GM21360 (cell line): ENCODE measurements around the gene RRP36.
A peak's percentile ranks its signal among the peaks of the same experiment; 100 is the strongest.

Experiments
- ATAC-seq: cut with Tn5 transposase; IDR thresholded peaks from one replicate; pipeline ENCODE4 v1.9.1; 2021; ENCODE audit warnings: mild to moderate bottlenecking, moderate library complexity; ENCODE audit not compliant: unreplicated experiment

Gene RRP36

GRCh38 chr6:43006251-43006650 lies 15.2 kb upstream of the RRP36 start:
- no peak for ATAC-seq

DNA sequence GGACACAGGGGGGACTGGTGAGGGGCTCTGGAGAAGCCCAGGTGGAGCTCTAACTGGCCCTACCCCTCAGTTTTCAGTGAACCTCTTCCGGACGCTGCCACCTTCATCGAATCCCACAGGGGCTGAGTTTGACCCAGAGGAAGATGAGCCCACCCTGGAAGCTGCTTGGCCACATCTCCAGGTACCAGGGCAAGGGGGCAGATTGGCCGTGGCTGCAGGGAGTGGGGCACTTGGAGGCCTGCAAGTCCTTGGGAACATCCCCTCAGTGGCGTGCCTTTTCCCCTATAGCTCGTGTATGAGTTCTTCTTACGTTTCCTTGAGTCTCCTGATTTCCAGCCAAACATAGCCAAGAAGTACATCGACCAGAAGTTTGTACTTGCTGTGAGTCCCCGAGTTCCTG lies 14.3 kb upstream of the RRP36 start:
- ATAC-seq = no peak

DNA sequence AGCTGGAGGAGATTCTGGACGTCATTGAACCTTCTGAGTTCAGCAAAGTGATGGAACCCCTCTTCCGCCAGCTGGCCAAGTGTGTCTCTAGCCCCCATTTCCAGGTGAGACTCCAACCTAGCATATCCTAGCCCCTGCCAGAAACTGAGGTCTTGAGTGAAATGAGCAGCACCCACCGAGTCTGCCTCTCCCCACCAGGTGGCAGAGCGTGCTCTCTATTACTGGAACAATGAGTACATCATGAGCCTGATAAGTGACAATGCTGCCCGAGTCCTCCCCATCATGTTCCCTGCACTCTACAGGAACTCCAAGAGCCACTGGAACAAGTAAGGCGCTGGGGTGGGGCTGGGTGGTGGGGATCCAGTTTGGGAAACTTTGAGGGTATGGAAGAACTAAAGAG lies 12.3 kb upstream of the RRP36 start:
- ATAC-seq = no peak

DNA sequence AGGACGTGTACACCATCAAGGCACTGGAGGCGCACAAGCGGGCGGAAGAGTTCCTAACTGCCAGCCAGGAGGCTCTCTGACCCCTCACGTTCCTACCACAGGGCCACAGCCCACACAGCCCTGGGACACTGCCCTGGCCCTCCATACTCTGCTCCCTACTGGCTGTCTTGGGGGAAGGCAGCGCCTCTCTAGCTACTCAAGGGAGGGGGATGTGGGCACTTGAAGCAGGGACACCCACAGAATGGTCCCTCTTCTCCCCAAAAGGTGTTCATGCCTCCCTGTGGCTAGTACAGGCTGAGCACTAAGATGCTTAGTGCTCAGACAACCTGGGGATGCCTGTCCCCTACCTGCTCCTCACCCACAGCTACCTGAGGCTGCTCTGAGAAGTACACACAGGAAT lies 10.2 kb upstream of the RRP36 start:
- no peak for ATAC-seq

- no peak for ATAC-seq
These were observed 9.1 kb upstream of the RRP36 start for GRCh38 chr6:43012364-43012763.

- ATAC-seq = peak; percentile 21
These were observed 8.2 kb upstream of the RRP36 start for GRCh38 chr6:43013097-43013842.

DNA sequence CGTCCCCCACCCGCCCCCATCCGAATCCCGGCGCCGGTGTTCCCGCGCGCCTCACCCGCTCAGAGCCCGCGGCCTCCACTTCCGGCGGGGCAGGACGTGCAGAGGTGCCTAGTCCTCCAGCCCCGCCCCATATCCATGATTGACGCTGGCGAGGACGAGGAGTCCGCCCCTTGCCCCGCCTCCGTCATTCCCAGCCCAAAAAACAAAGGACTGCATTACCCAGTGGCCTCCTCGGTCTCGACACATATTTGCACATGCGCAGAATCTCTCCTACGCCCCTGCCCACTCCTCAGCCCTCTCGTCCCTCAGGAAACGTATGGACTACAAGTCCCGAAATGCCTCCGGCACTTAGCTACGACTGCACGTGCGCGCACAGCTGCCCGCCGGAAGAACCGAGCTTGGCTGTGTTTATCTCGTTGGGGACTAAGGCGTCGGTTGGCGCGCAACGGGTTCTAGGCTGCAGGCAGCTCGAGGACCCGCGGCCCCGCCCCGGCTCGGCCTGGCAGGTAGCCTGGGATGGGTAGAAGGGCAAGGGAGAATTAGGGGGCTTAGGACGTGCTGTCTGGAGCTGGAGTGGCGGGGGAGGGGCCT lies 7.5 kb upstream of the RRP36 start, which contains the start of the genes KLHDC3 and MEA1:
TSS of gene KLHDC3 (plus strand) at position 407 of the 591 bp plus-strand sequence. CDS start 2,944 bp downstream, outside the sequence.
TSS of gene MEA1 (minus strand) at position 104 of the 591 bp plus-strand sequence. CDS start 133 bp downstream, outside the sequence.
- peak; percentile 86 for ATAC-seq

- no peak for ATAC-seq
These were observed 7.0 kb upstream of the RRP36 start for GRCh38 chr6:43014434-43014909.

GRCh38 chr6:43016176-43016942 lies 5.1 kb upstream of the RRP36 start:
- no peak for ATAC-seq

GRCh38 chr6:43016943-43017334 lies 4.5 kb upstream of the RRP36 start:
- no peak for ATAC-seq

GRCh38 chr6:43019152-43019551 lies 2.3 kb upstream of the RRP36 start:
- no peak for ATAC-seq

DNA sequence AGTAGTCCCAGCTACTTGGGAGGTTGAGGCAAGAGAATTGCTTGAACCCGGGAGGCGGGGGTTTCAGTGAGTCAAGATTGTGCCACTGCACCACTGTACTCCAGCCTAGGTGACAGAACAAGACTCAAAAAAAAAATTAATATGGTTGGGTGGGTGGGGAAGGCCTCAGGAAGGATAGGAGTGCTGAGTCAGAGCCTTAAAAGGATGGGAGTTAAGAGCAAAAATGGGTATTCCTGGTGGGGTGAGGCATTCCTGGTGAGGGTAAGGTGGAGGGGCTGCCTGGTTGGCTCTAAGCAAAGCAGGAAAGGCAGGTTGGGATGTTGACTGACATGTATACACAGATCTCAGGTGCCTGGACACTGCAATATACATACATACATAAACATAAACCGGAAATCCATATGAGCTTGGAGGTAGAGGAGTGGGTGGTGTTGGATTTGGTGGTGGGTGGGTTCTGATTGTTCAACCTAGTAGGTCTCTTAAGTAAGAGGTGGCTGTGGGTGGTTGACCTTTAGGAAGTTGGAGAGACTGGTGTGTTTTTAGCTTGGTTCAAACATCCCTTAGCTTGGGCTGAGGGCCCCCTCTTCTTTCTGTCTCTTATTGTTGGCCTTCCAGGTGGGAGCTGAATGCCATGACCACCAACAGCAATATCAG lies 1.2 kb upstream of the RRP36 start:
- no peak for ATAC-seq

DNA sequence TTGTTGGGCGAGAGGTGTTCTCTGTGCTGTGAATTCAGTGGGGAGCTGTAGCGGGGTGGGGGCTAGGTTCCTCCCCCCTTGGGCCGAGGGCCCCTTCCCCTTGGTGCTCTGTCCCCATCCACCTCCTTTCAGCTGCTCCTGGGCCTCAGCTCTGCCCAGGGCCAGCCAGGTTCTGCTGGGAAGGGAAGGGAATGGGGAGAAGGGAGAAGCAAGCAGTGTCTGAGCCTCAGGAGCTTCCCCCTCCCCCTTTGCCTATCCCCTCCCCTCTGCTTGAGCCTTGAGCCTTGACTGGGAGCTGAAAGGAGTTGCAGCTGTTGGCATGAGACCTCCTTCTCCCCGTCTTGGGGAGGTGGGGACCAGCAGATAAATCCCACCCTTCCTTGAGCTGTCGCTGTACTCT lies 576 bp upstream of the RRP36 start:
- ATAC-seq = no peak

DNA sequence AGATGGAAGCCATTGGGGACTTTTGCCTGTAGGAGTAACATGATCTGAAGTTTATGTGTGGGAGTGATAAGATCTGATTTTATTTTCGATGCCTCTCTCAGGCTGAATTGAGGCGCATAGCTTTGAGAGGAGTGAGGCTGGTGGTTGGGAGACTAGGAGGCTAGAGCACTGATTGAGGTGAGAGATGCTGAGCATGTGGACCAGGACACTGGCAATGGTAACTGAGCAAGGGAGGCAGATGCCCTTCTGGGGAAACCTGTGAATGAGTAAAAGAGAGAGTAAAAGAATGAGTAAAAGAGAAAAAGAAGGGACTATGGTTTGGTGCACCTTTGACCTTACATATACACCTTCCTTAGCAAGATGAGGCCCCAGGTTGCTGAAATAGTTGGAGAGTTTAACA lies 3.0 kb downstream of the RRP36 start:
- no peak for ATAC-seq

DNA sequence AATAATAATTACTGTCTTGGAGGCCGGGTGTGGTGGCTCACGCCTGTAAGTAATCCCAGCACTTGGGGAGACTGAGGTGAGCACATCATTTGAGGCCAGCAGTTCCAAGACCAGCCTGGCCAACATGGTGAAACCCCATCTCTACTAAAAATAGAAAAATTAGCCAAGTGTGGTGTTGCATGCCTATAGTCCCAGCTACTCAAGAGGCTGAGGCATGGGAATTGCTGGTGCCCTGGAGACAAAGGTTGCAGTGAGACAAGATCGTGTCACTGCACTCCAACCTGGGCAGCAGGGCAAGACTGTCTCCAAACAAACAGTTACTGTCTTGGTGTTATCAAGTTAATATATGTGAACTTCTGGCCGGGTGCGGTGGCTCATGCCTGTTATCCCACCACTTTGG lies 4.9 kb downstream of the RRP36 start:
- ATAC-seq = no peak

GRCh38 chr6:43029120-43029519 lies 7.7 kb downstream of the RRP36 start:
- no peak for ATAC-seq

DNA sequence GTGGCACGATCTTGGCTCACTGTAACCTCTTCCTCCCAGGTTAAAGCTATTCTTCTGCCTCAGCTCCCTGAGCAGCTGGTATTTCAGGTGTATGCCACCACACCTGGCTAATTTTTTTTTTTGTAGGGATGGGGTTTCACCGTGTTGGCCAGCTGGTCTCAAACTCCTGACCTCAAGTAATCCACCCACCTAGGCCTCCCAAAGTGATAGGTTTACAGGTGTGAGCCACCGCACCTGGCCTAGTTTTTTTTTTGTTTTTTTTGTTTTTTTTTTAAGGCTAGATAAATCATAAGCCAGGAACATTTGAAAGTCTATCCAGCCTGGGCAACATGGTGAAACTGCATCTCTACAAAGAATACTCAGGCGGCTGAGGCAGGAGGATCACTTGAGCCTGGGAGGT lies 10.9 kb downstream of the RRP36 start:
- ATAC-seq = no peak

DNA sequence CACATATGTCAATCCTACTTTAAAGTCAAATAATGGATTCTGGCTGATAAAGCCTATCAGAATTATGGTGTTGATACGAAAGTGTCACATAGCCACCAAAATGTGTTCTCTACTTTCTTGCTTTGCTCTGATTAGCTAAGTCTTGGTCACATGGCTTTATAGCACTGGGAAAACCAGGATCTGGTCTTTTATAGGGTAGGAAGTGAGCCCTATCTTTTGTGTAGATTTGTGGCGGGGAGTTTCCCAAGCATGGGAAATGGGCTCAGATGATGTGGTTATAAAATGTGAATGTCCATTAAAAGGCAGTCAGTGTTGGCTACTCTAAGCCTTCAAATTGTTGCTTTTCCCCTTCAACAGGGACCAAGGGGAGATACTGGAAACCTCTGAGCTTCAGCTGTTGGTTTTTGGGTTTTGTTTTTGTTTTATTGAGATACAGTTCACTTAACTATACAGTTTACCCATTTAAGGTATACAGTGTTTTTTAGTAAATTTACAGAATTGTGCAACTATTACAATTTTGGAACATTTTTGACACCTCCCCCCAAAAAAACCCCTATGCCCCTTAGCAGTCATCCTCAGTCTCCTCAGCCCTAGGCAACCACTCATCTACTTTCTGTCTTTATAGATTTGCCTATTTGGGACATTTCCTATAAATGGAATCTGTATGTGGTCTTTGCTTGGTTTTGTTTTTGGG lies 12.2 kb downstream of the RRP36 start:
- no peak for ATAC-seq

GRCh38 chr6:43034190-43034525 lies 12.7 kb downstream of the RRP36 start:
- ATAC-seq = no peak

GRCh38 chr6:43035495-43036194 lies 14.2 kb downstream of the RRP36 start:
- no peak for ATAC-seq
